Neutrophil (primary cell): ENCODE measurements around the gene JMJD1C.
"Not testable (repeated sequence)": the region's sequence is repeated elsewhere in the genome, so short reads cannot be mapped to it uniquely, and the experiment has no call there.

Experiments
- H3K27ac ChIP-seq: fragments of 200-600 bp; sonication (generic); 2 replicates; pipeline ENCODE4 v1.5.1; 2016; ENCODE audit warnings: mild to moderate bottlenecking, moderate library complexity
- H3K27me3 ChIP-seq: fragments of 200-600 bp; sonication (generic); 2 replicates; pipeline ENCODE4 v1.6.0; 2016; ENCODE audit warnings: mild to moderate bottlenecking
- H3K36me3 ChIP-seq: fragments of 200-600 bp; sonication (generic); 2 replicates; pipeline ENCODE4 v1.5.1; 2017
- H3K4me1 ChIP-seq, 2 experiments: fragments of 200-600 bp in 1 of 2; sonication (generic) in 1 of 2; 1 replicate in 1 of 2; 2 replicates in 1 of 2; pipeline versions ENCODE4 v1.5.1 to v1.6.1; 2013 to 2016; ENCODE audit warnings: low read depth in 1 of 2, low read length in 1 of 2, mild to moderate bottlenecking in 1 of 2, moderate library complexity in 1 of 2; ENCODE audit not compliant: control insufficient read depth in 1 of 2, insufficient read depth in 1 of 2
- H3K4me3 ChIP-seq, 2 experiments: fragments of 200-600 bp in 1 of 2; sonication (generic) in 1 of 2; 1 replicate in 1 of 2; 2 replicates in 1 of 2; pipeline ENCODE4 v1.5.1; 2013 to 2016; ENCODE audit warnings: low read depth in 1 of 2, low read length in 1 of 2, mild to moderate bottlenecking in 1 of 2, moderate library complexity in 1 of 2
- H3K9me3 ChIP-seq: fragments of 200-600 bp; sonication (generic); 2 replicates; pipeline ENCODE4 v1.5.1; 2016
- TF ChIP-seq, protein P1 (sequence below): fragments of 200-600 bp; sonication (generic); IDR thresholded peaks from 2 replicates; pipeline ENCODE4 v1.5.1; 2016; ENCODE audit warnings: antibody characterized with exemption

Gene JMJD1C

DNA sequence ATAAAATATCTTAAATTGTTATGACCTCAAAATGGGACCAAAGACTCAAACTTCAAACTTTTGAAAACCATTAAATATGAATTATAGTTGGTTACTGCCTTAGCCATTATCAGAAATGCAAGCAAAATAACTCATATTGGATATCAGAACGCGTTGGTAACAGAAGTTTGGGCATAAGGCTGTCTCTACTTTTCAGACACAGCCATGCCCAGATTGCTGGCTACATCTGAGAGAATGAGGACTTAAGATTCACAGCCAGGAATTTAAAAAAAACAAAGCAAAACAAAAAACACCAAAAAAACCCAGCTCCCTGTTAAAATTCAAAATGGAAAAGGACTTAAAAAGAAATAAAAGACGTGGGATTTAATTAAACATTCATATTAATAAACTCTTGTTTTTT, 161.6 kb downstream of the JMJD1C start:
- no peak overlapping the region for H3K27ac ChIP-seq
- H3K36me3 ChIP-seq = no peaks in the 10 kb centered on the region
- no peaks in the 10 kb centered on the region for H3K27me3 ChIP-seq
- H3K9me3 ChIP-seq = no peaks in the 10 kb centered on the region
- TF ChIP-seq, protein P1, sequence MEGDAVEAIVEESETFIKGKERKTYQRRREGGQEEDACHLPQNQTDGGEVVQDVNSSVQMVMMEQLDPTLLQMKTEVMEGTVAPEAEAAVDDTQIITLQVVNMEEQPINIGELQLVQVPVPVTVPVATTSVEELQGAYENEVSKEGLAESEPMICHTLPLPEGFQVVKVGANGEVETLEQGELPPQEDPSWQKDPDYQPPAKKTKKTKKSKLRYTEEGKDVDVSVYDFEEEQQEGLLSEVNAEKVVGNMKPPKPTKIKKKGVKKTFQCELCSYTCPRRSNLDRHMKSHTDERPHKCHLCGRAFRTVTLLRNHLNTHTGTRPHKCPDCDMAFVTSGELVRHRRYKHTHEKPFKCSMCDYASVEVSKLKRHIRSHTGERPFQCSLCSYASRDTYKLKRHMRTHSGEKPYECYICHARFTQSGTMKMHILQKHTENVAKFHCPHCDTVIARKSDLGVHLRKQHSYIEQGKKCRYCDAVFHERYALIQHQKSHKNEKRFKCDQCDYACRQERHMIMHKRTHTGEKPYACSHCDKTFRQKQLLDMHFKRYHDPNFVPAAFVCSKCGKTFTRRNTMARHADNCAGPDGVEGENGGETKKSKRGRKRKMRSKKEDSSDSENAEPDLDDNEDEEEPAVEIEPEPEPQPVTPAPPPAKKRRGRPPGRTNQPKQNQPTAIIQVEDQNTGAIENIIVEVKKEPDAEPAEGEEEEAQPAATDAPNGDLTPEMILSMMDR = no peak
- H3K4me1 ChIP-seq = no peaks in the 10 kb centered on the region
- no peak overlapping the region for H3K4me3 ChIP-seq

DNA sequence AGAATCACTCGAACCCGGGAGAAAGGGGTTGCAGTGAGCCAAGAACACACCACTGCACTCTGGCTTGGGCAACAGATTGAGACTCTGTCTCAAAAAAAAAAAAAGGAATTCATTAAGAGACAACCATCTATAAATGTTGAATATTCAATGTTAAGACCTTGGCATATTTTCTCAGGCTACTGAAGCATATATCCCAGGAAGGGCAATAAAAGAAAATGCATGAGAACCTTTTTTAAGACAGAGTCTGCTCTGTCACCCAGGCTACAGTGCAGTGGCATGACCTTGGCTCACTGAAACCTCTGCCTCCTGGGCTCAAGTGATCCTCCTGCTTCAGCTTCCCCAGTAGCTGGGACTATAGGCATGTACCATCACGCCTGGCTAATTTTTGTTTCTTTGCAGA, 165.0 kb downstream of the JMJD1C start:
- Histone ChIP-seq H3K36me3 (no peaks in the 10 kb centered on the region), H3K27me3 (no peaks in the 10 kb centered on the region), H3K4me1 (peaks cover 0 to 5% of the 10 kb centered on the region in 2 experiments), H3K27ac (no peak overlapping the region), H3K9me3 (no peaks in the 10 kb centered on the region), H3K4me3 (no peak overlapping the region)
- TF ChIP-seq, protein P1 = no peak

DNA sequence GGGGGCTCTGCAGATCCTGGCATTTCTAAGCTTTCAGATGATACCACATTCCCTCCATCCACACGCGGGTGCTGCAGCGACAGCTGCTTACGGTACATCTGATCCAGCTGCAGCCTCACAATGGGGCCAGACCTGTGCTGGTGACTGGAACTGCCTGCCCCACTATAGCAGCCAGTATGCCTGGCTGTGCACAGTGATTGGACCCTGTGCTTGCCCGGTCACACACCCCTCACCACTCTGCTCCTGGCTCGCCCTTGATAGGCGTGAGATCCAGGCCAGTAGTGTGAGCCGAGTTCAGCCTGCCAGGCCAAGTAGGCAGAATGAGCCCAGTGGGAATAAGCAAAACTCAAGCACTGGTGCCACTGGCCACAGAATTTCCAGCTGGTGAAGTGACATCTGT, 167.8 kb downstream of the JMJD1C start:
- H3K27me3 ChIP-seq = no peaks in the 10 kb centered on the region
- TF ChIP-seq, protein P1 = no peak

DNA sequence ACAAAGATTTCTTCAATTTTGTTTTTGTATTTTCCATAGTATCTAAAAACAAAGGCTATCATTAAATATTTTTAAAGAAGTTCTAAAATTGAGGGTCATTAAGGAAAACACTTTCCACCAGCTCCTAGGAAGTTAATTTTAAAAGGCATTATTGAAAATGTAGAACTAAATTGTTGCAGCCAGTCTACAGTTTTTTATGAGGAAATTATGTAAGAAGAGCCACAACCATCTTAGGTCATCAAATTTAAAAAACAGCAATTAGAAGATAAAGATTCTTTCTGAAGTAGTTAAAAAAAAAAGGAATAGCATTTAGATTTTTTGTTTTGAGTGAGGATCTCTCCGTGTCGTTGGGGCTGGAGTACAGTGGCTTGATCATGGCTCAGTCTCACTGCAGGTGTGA, 171.0 kb downstream of the JMJD1C start:
- peak overlapping the region; percentile 39 for H3K27ac ChIP-seq
- no peaks in the 10 kb centered on the region for H3K27me3 ChIP-seq
- TF ChIP-seq, protein P1 = no peak
- H3K9me3 ChIP-seq = no peaks in the 10 kb centered on the region
- H3K4me1 ChIP-seq = peaks cover 5 to 18% of the 10 kb centered on the region in 2 experiments
- H3K36me3 ChIP-seq = no peaks in the 10 kb centered on the region
- H3K4me3 ChIP-seq = no peak overlapping the region

More for the DNA sequence above, 167.8 kb downstream of the JMJD1C start:
- H3K4me3 ChIP-seq = no peak overlapping the region
- no peaks in the 10 kb centered on the region for H3K36me3 ChIP-seq
- peaks cover 5 to 18% of the 10 kb centered on the region in 2 experiments for H3K4me1 ChIP-seq
- H3K27ac ChIP-seq = no peak overlapping the region
- H3K9me3 ChIP-seq = no peaks in the 10 kb centered on the region

DNA sequence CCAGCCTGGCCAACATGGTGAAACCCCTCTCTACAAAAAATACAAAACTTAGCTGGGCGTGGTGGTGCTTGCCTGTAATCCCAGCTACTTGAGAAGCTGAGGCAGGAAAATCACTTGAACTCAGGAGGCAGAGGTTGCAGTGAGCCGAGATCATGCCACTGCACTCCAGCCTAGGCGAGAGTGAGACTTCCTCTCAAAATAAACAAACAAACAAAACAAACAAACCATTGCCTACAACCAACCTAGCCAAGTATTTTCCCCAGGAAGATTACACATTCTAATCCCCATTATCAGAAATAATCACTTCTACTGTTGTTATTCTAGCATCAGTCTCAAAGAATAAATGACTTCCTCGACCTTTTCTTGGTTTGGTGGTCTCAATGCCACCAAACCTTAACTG, 172.9 kb downstream of the JMJD1C start:
- peaks cover 5 to 13% of the 10 kb centered on the region in 2 experiments for H3K4me1 ChIP-seq
- peak overlapping the region; percentile 22 for H3K27ac ChIP-seq
- H3K27me3 ChIP-seq, H3K36me3 ChIP-seq, H3K4me3 ChIP-seq, H3K9me3 ChIP-seq: not testable (repeated sequence)

DNA sequence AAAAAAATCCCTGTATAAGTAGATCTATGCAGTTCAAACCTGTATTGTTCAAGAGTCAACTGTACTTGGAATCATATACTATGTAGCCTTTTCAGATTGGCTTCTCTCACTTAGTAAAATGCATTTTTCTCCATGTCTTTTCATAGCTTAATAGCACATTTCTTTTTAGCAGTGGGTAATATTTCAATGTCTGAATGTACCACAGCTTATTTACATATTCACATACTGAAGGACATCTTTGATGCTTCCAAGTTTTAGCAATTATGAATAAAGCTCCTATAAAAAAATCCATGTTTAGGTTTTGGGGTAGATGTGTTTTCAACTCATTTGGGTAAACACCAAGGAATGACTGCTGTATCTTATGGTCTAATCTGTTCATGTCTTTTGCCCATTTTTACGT, 177.6 kb downstream of the JMJD1C start:
- no peaks in the 10 kb centered on the region for H3K27me3 ChIP-seq
- TF ChIP-seq, protein P1 = no peak

More for the DNA sequence above, 177.6 kb downstream of the JMJD1C start:
- Histone ChIP-seq H3K4me1 (no peaks in the 10 kb centered on the region), H3K27ac (no peak overlapping the region), H3K9me3 (no peaks in the 10 kb centered on the region), H3K4me3 (no peak overlapping the region), H3K36me3 (no peaks in the 10 kb centered on the region)
